Kidney (tissue), 14 donors: Measurements from ENCODE around the gene MAGED4B. TPM values are rescaled to one million over a fixed set of nuclear protein-coding genes. Genes with fewer than 3 reads are reported as not detected.

Experiments
- DNase-seq, 5 donors: peaks; one replicate each; pipeline ENCODE4 v3.0.0-alpha.2; 2013 to 2020
- FAIRE-seq: peaks from 2 replicates; lab custom pipeline; 2012; peaks lifted over from hg19 to GRCh38; lab: Jason Lieb, UNC
- H3K27ac ChIP-seq, 2 donors: one replicate each; pipeline ENCODE4 v1.7.0; 2013; ENCODE audit warnings: low read depth in 2 of 2, low read length in 2 of 2, inconsistent platforms in 1 of 2
- H3K27me3 ChIP-seq: one replicate; pipeline ENCODE4 v1.7.1; 2013; ENCODE audit warnings: low read length, inconsistent platforms; ENCODE audit not compliant: control insufficient read depth, insufficient read depth
- H3K36me3 ChIP-seq, 3 donors: one replicate each; pipeline versions ENCODE4 v1.7.0 to v1.7.1; 2013; ENCODE audit warnings: low read length in 3 of 3, control low read depth in 1 of 3, inconsistent platforms in 1 of 3; ENCODE audit not compliant: insufficient read depth in 3 of 3, control insufficient read depth in 2 of 3
- H3K4me1 ChIP-seq, 3 donors: one replicate each; pipeline versions ENCODE4 v1.7.0 to v1.7.1; 2013; ENCODE audit warnings: low read length in 3 of 3, inconsistent platforms in 1 of 3, low read depth in 1 of 3; ENCODE audit not compliant: control insufficient read depth in 2 of 3, insufficient read depth in 2 of 3
- H3K4me3 ChIP-seq, 3 donors: one replicate each; pipeline versions ENCODE4 v1.7.0 to v1.8.1; 2013; ENCODE audit warnings: low read length in 3 of 3, control low read depth in 1 of 3, inconsistent platforms in 1 of 3
- H3K9ac ChIP-seq, 3 donors: one replicate each; pipeline versions ENCODE4 v1.7.0 to v1.7.1; 2013; ENCODE audit warnings: low read length in 3 of 3, control low read depth in 1 of 3, inconsistent platforms in 1 of 3
- H3K9me3 ChIP-seq, 3 donors: one replicate each; pipeline versions ENCODE4 v1.7.0 to v1.7.1; 2013; ENCODE audit warnings: low read length in 3 of 3, control low read depth in 1 of 3, inconsistent platforms in 1 of 3; ENCODE audit not compliant: control insufficient read depth in 2 of 3, insufficient read depth in 1 of 3
- intact Hi-C: fragments of 100-400 bp; cut with DNase I; formaldehyde crosslinking; loops from one replicate; pipeline ENCODE4 v1.11.1; 2022
- polyA plus RNA-seq: library from polyadenylated mRNA; stranded (reverse); fragments of 350-450 nt; fragmentation: Illumina TruSeq; extraction: RNeasy Lipid Tissue Mini Kit (QIAGEN cat#74804); gene quantifications from one replicate; pipeline ENCODE4 v1.2.3, GENCODE V29; 2014; ENCODE audit warnings: low read depth, low replicate concordance; ENCODE audit not compliant: insufficient read depth
- total RNA-seq: library from RNA; stranded (reverse); fragmentation: NEBNext Ultra II Directional; extraction: Animal tissue kit (Norgen Biotek cat#: 25700); gene quantifications from one replicate; pipeline ENCODE4 v1.2.1, GENCODE V29; 2021
- TF ChIP-seq, protein P1 (sequence below): IDR thresholded peaks from 3 replicates; pipeline ENCODE4 v1.5.1; 2012; ENCODE audit warnings: mild to moderate bottlenecking, moderate library complexity, borderline replicate concordance; ENCODE audit not compliant: insufficient read depth; ENCODE audit errors: extremely low read depth
- donor health status: control.
- donor health status: control.
- donor health status: control.
- donor health status: control.
- donor health status: control.
- donor health status: DM: yes; HTN: yes; CAD: no.
- donor health status: Normal renal cell carcinoma (clear cell type).

MAGED4B gene
- total and polyA plus RNA-seq, 2 donors from 2014 or later: 5.2 to 13.3 TPM

- DNase-seq: no peak
- intact Hi-C loops: no loop called here
- H3K27ac ChIP-seq: no peak overlapping the region
- H3K36me3 ChIP-seq: no peaks in the 10 kb centered on the region
- no peaks in the 10 kb centered on the region for H3K9me3 ChIP-seq
- H3K9ac ChIP-seq: no peak overlapping the region
- FAIRE-seq: no peak
- no peak overlapping the region for H3K4me3 ChIP-seq
- TF ChIP-seq, protein P1, sequence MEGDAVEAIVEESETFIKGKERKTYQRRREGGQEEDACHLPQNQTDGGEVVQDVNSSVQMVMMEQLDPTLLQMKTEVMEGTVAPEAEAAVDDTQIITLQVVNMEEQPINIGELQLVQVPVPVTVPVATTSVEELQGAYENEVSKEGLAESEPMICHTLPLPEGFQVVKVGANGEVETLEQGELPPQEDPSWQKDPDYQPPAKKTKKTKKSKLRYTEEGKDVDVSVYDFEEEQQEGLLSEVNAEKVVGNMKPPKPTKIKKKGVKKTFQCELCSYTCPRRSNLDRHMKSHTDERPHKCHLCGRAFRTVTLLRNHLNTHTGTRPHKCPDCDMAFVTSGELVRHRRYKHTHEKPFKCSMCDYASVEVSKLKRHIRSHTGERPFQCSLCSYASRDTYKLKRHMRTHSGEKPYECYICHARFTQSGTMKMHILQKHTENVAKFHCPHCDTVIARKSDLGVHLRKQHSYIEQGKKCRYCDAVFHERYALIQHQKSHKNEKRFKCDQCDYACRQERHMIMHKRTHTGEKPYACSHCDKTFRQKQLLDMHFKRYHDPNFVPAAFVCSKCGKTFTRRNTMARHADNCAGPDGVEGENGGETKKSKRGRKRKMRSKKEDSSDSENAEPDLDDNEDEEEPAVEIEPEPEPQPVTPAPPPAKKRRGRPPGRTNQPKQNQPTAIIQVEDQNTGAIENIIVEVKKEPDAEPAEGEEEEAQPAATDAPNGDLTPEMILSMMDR: no peak
- peaks cover 2% of the 10 kb centered on the region for H3K27me3 ChIP-seq
- H3K4me1 ChIP-seq: no peaks in the 10 kb centered on the region
Measured at GRCh38 chrX:52015794-52016193, 53.2 kb downstream of the MAGED4B start.

Other genes with a start within 250 kb of the MAGED4B start
- 104 TPM for gene MAGED1, start 175.6 kb downstream of the MAGED4B start, total RNA-seq
- gene MAGED1, start 175.6 kb downstream of the MAGED4B start, polyA plus RNA-seq: 104 TPM
- gene MAGED4, start 115.7 kb upstream of the MAGED4B start, total RNA-seq: 1.9 TPM
- gene MAGED4, start 115.7 kb upstream of the MAGED4B start, polyA plus RNA-seq: 3.9 TPM